ENCODE results near the gene MBNL1.

GRCh38 chr3:152350139-152350538, 81.4 kb downstream of the MBNL1 start:
- TF ChIP-seq PATZ1 (CRISPR knock-in tag; IDR thresholded peaks at IDR 0.05; ENCODE audit: borderline replicate concordance), result no peak
- TF ChIP-seq GLIS3 (CRISPR knock-in tag; IDR thresholded peaks at IDR 0.05), result no peak
- TF ChIP-seq CSDC2 (CRISPR knock-in tag; IDR thresholded peaks at IDR 0.05), result no peak
- TF ChIP-seq CREB5 (CRISPR knock-in tag; IDR thresholded peaks at IDR 0.05; ENCODE audit: low read depth), result no peak
- TF ChIP-seq ZFP3 (CRISPR knock-in tag; IDR thresholded peaks at IDR 0.05), result no peak
- TF ChIP-seq SNAI2 (CRISPR knock-in tag; IDR thresholded peaks at IDR 0.05), result no peak
- no peak for TF ChIP-seq PPARA (CRISPR knock-in tag; IDR thresholded peaks at IDR 0.05; ENCODE audit: borderline replicate concordance)
- TF ChIP-seq ZNF8 (CRISPR knock-in tag; IDR thresholded peaks at IDR 0.05), result no peak
- no peak for TF ChIP-seq ESRRG (CRISPR knock-in tag; IDR thresholded peaks at IDR 0.05)
- no peak for TF ChIP-seq TSHZ2 (CRISPR knock-in tag; IDR thresholded peaks at IDR 0.05)
- no peak for TF ChIP-seq CSRNP3 (CRISPR knock-in tag; IDR thresholded peaks at IDR 0.05)
- TF ChIP-seq ZNF565 (CRISPR knock-in tag; conservative IDR thresholded peaks at IDR 0.05; ENCODE audit: low read depth), result no peak
- no peak for TF ChIP-seq OSR1 (CRISPR knock-in tag; IDR thresholded peaks at IDR 0.05)
- TF ChIP-seq ZFP30 (CRISPR knock-in tag; IDR thresholded peaks at IDR 0.05), result no peak
